GM08714 (cell line): Measurements from ENCODE around the gene IQCN.
"Not testable (repeated sequence)": the region's sequence is repeated elsewhere in the genome, so short reads cannot be mapped to it uniquely, and the experiment has no call there.

Experiments used
- H3K4me3 ChIP-seq: fragments of 200-500 bp; sonication (Bioruptor generic); 2 replicates; pipeline ENCODE4 v1.5.1; 2014; ENCODE audit warnings: mild to moderate bottlenecking, low read length, inconsistent platforms
- ZNF274 ChIP-seq: IDR thresholded peaks from 2 replicates; pipeline ENCODE4 v1.6.1; 2012; ENCODE audit warnings: mild to moderate bottlenecking, low read depth, low read length

Gene IQCN

GRCh38 chr19:18214779-18215433 lies 59.3 kb downstream of the IQCN start:
- H3K4me3 ChIP-seq = no peak overlapping the region
- TF ChIP-seq ZNF274 = no peak

- TF ChIP-seq ZNF274 = no peak
- no peak overlapping the region for H3K4me3 ChIP-seq
Measured at GRCh38 chr19:18211683-18212082, 62.6 kb downstream of the IQCN start.

DNA sequence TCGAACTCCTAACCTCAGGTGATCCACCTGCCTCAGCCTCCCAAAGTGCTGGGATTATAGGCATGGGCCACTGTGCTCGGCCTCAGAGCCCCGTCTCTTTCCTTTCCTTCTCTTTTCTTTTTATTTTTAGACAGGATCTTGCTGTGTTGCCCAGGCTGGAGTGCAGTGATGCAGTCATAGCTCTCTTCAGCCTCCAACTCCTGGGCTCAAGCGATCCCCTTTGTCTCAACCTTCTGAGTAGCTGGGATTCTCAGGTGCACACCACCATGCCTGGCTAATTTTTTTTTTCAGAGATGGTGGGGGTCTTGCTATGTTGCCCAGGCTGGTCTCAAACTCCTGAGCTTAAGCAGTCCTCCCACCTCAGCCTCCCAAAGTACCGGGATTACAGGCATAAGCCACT lies 64.3 kb downstream of the IQCN start:
- H3K4me3 ChIP-seq = not testable (repeated sequence)

DNA sequence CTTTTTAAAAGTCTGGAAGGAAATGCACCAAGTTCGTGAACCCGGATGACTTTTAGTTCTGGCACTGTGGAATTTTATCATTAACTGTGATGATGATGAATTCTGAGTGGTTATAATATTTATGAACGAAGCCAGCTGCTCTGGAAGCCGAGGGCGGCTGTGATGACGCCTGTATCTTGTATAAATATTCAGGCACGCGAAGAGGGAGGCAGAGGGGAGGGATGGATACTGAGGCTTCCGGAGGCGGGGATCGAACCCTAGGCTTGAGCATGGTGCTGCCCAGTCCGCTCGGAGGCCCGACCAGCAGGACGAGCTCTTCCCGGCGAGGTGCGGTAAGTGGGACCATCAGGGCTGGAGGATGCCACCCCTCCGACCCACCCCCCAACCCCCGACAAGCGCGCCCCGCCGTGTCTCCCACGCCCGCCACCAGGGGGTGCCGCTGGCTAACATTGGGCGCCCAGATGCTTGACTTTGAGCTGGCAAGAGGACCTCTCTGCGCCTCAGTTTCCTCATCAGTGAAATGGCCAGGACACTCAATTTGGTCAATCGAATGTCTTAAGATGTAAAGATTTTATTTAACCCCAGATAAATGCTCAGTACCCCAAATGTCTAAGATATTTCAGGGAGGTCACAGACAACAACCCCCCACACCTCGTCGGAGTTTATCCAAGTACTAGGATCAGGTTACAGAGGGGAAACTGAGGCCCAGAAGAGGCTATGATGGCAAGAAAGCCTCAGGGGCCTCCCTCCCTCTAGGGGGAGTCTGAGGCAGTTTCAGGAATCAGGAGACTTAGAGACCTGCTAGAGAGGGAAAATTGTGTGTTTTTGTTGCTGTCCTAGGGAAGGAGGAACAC lies 65.9 kb downstream of the IQCN start:
- no peak for TF ChIP-seq ZNF274
- H3K4me3 ChIP-seq = no peak overlapping the region
